DMS153 treated with DMSO at 0.1 percent for 48 hours (cell line): ENCODE results near the gene FRMD4B.
"Not testable (repeated sequence)": the region's sequence is repeated elsewhere in the genome, so short reads cannot be mapped to it uniquely, and the experiment has no call there.

ENCODE experiments used
- DNase-seq: peaks from one replicate; lab custom pipeline; 2025; ENCODE audit not compliant: unreplicated experiment; lab: John Stamatoyannopoulos, UW

Gene FRMD4B

GRCh38 chr3:69290006-69290405 is 95.9 kb downstream of the FRMD4B start:
- DNase-seq = no peak

GRCh38 chr3:69288161-69288895 is 97.6 kb downstream of the FRMD4B start:
- peak; percentile 5 for DNase-seq

DNA sequence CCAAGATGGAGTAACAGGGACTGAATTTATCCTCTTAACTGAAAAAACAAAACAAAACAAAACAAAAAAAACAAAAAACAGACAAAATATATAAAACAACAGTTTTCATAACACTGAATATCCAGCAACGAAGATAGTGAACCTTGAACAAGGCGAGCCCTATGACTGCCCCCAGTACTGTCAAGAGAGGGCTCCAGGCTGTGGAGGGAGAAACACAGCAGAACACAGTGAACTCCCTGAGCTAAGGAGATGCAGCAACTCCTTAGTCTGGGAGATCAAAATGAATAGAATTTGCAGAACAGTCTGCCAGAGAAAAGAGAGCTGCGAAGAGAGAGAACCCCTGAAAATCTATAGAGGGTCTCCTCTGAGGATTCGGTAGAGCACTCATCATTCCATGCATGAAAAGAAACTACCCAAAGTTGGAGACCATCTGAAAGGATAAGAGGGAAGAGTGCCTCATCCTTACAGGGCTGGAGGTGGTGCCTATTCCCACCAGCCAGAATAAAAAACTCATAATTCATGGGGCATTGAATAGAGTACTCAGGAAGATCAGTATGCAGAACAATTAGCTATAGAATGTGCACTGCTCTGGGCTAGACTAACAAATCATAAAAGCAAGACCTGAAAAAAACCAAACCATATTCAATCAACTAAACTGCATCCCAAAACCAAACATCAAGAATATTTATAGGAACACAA is 101.8 kb downstream of the FRMD4B start:
- no peak for DNase-seq

- DNase-seq = no peak
Measured at GRCh38 chr3:69283496-69283895, 102.4 kb downstream of the FRMD4B start.

GRCh38 chr3:69282181-69282580 is 103.7 kb downstream of the FRMD4B start:
- no peak for DNase-seq

DNA sequence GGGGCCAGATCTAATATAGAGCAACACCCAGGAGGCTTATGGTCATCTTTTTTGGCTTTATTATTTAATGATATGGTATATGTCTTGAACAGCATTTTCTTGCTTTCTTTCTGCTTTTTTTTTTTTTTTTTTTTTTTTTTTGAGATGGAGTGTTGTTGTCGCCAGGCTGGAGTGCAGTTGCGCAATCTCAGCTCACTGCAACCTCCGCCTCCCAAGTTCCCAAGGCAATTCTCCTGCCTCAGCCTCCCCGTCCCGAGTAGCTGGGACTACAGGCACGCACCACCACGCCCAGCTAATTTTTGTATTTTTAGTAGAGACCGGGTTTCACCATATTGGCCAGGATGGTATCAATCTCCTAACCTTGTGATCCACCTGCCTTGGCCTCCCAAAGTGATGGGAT is 108.5 kb downstream of the FRMD4B start:
- DNase-seq = not testable (repeated sequence)

DNA sequence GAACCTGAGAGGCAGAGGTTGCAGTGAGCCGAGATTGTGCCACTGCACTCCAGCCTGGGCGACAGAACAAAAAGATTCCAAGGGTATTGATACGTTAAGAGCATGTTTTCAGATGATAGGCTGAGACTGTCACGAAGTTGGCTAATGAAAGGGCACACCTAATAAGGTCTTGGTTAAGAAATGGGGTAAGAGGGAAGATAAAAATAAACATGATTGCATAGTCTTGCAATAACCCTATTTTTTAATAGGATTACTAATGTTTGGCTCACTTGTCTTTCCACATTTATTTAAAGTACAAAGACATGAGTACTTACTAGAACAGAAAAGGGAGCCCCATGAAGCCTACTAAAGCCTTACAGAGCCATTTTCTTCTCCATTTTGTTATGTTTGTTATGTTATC is 109.0 kb downstream of the FRMD4B start:
- DNase-seq = no peak

DNA sequence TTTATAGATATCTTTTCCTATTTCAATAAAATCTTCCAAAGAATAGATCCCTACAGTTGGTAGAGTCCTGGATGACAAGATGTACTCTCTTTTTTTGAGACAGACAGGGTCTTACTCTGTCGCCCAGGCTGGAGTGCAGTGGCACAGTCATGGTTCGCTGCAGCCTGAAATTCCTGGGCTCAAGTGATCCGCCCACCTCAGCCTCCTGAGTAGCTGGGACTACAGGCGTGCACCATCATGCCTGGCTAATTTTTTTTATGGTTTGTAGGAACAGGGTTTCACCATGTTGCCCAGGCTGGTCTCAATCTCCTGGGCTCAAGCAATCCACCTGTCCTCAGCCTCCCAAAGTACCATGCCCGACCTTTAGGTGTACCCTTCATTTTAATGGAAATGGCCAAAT is 109.7 kb downstream of the FRMD4B start:
- not testable (repeated sequence) for DNase-seq

DNA sequence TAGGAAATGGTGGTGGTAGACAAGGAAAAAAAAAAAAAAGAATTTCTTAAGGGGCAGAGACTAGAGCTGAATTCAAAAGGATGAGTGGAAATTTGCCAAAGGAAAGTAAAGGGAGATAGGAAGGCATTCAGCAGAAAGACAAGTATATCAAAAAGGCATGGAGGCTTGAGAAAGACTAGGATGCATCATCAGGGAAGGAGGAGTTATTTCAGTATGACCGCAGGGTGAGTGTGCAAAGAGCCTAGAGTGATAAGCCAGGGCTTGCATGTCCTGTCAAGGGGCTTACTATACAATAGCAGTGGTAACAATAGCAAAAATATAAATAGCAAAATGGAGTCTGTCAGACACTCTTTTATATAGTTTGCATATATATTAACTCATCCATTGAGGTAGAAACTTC is 112.0 kb downstream of the FRMD4B start:
- DNase-seq = no peak

DNA sequence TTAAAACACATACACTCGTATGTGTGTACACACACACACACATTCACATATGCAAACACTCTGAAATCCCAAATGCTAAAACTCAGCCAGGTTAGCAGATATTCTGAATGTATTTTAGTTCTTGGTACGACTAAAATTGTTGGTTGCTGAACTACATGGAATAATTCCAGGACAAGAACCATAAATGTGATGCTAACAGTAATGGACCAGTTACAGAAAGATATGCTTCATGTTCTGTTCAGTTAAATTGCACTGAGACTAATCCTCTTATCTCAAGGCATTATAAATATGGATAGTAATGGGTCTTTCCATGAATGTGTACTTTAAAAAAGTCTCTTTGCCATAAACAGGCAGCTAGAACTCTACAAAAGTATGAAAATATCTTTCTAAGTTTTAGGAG is 113.3 kb downstream of the FRMD4B start:
- no peak for DNase-seq

DNA sequence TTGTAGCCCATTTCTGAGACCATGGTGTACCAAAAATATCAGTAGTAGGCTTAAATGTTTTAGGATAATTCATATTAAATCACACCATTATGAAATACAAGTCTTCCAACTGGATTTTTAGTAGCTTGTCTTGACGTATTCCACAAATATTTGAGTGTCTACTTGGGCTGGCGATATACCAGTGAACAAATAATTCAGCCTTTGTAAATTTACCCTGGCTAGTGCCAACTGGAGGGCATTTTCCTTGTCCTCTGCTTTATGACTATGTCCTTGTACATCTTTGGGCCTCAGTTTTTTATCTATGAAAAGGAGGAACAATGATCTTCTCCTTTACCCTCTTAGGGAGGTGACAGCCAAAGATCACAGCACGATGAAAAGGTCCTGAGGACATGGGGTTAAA is 114.8 kb downstream of the FRMD4B start:
- no peak for DNase-seq

GRCh38 chr3:69266585-69266984 is 119.3 kb downstream of the FRMD4B start:
- DNase-seq = no peak

DNA sequence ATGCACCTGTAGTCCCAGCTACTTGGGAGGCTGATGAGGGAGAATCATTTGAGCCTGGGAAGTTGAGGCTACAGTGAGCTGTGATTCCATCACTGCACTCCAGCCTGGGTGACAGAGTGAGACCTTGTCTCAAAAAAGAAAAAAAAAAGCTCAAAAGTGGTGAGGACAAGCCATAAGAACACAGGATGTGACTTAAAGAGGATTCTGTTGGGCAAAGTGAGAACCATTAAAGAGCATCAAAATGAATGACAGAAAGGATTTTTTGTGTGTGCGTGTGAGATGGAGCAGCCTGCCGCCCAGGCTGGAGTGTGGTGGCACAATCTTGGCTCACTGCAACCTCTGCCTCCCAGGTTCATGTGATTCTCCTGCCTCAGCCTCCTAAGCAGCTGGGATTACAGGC is 119.8 kb downstream of the FRMD4B start:
- DNase-seq = not testable (repeated sequence)

GRCh38 chr3:69260843-69261405 is 125.0 kb downstream of the FRMD4B start:
- not testable (repeated sequence) for DNase-seq

- no peak for DNase-seq
Measured at GRCh38 chr3:69260216-69260787, 125.6 kb downstream of the FRMD4B start.

DNA sequence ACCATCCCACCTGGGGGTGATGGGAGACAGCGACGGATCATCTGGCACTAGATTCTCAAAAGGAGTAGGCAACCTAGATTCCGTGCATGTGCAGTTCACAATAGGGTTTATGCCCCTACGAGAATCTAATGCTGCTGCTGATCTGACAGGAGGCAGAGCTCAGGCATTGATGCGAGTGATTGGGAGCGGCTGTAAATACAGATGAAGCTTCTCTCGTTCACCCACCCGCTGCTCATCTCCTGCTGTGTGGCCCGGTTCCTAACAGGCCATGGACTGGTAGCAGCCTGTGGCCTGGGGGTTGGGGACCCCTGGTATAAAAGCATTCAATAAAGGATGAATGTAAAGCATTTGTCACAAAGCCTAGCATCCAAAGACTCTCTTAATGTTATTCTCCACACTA is 126.8 kb downstream of the FRMD4B start:
- DNase-seq = no peak

GRCh38 chr3:69255928-69256327 is 130.0 kb downstream of the FRMD4B start:
- DNase-seq = no peak

GRCh38 chr3:69254351-69254750 is 131.5 kb downstream of the FRMD4B start:
- no peak for DNase-seq

GRCh38 chr3:69252631-69253030 is 133.3 kb downstream of the FRMD4B start:
- no peak for DNase-seq

DNA sequence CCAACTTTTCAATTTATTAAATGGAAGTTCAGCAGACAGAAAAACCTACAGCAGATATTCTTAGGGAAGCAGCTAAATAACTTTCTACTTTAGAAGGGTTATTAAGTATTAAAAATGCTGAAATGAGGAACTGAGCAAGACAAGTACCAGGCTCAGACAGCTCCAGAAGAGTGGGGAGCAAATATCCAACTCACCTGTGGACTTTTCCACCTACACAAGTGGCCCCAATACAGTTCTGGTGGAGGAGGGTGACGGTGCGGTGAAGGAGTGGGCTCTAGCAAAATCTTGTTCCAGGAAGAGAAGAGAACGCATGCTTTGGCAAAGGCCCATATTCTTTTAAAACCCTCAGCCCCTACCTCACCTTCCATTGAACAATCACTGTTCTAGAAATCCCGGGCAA is 133.7 kb downstream of the FRMD4B start:
- DNase-seq = no peak

- no peak for DNase-seq
Measured at GRCh38 chr3:69251078-69251805, 134.6 kb downstream of the FRMD4B start.
